GM21367 (cell line): ENCODE data around the gene HECTD4.
"Not testable (repeated sequence)": the region's sequence is repeated elsewhere in the genome, so short reads cannot be mapped to it uniquely, and the experiment has no call there.

Experiments used
- ATAC-seq: cut with Tn5 transposase; IDR thresholded peaks from one replicate; pipeline ENCODE4 v1.9.1; 2021; ENCODE audit not compliant: unreplicated experiment

HECTD4 gene

GRCh38 chr12:112126000-112126438 is 256.2 kb downstream of the HECTD4 start:
- no peak for ATAC-seq

- ATAC-seq: peak; percentile 91
Measured at GRCh38 chr12:112125250-112125999, 256.8 kb downstream of the HECTD4 start, which contains the start of gene TRAFD1. Gene TRAFD1 (plus strand): TSS chr12:112125560. CDS start chr12:112130523, 4,963 bp downstream.

GRCh38 chr12:112124918-112125249 is 257.3 kb downstream of the HECTD4 start:
- no peak for ATAC-seq

GRCh38 chr12:112122823-112123690 is 259.2 kb downstream of the HECTD4 start:
- ATAC-seq: no peak

- no peak for ATAC-seq
Measured at GRCh38 chr12:112121780-112122565, 260.3 kb downstream of the HECTD4 start.

GRCh38 chr12:112117685-112118084 is 264.5 kb downstream of the HECTD4 start:
- ATAC-seq: no peak

- ATAC-seq: no peak
Measured at GRCh38 chr12:112116232-112117060, 265.8 kb downstream of the HECTD4 start.

GRCh38 chr12:112115259-112116045 is 266.8 kb downstream of the HECTD4 start:
- ATAC-seq: no peak

GRCh38 chr12:112112409-112113133 is 269.7 kb downstream of the HECTD4 start:
- no peak for ATAC-seq

- no peak for ATAC-seq
Measured at GRCh38 chr12:112111931-112112330, 270.3 kb downstream of the HECTD4 start.

GRCh38 chr12:112110787-112111662 is 271.2 kb downstream of the HECTD4 start:
- not testable (repeated sequence) for ATAC-seq
